Activated CD4-positive, alpha-beta memory T cell treated with anti-CD3 and anti-CD28 coated beads for 36 hours (primary cell): ENCODE data around the gene CHST12. TPM values are rescaled to one million over a fixed set of nuclear protein-coding genes. Genes with fewer than 3 reads are reported as not detected.

Experiments
- CTCF ChIA-PET: fragments of 350-600 bp; sonication (Branson Sonifier 250); formaldehyde crosslinking; loops from one replicate; lab custom pipeline; 2021; ENCODE audit warnings: antibody characterized with exemption, inconsistent platforms; lab: Charles Lee
- POLR2A ChIA-PET: fragments of 350-600 bp; sonication (Branson Sonifier 250); formaldehyde crosslinking; loops from one replicate; lab custom pipeline; 2021; ENCODE audit warnings: antibody characterized with exemption; lab: Charles Lee
- DNase-seq: peaks from one replicate; pipeline ENCODE4 v3.0.0-alpha.2; 2020
- H3K27ac Mint-ChIP-seq: one replicate; pipeline ENCODE4 v1.8.0; 2021; ENCODE audit warnings: mixed read lengths
- H3K27me3 Mint-ChIP-seq: one replicate; pipeline ENCODE4 v1.8.0; 2021; ENCODE audit warnings: mixed read lengths
- H3K36me3 Mint-ChIP-seq: one replicate; pipeline ENCODE4 v1.8.0; 2021; ENCODE audit warnings: mixed read lengths
- H3K4me1 Mint-ChIP-seq: one replicate; pipeline ENCODE4 v1.8.0; 2021; ENCODE audit warnings: low read depth, mixed read lengths
- H3K4me3 Mint-ChIP-seq: one replicate; pipeline ENCODE4 v1.8.0; 2021; ENCODE audit warnings: mild to moderate bottlenecking, mixed read lengths
- H3K9me3 Mint-ChIP-seq: one replicate; pipeline ENCODE4 v1.8.0; 2021; ENCODE audit warnings: mixed read lengths
- intact Hi-C: fragments of 100-400 bp; cut with micrococcal nuclease; formaldehyde crosslinking; loops from one replicate; pipeline ENCODE4 v1.15.1; 2023
- total RNA-seq, 2 experiments: library from RNA; stranded (reverse); gene quantifications; one replicate each; pipeline ENCODE4 v1.2.3, GENCODE V29; 2021

Gene CHST12
- total RNA-seq, result 1 to 10 TPM; 3.7 to 3.9 TPM

GRCh38 chr7:2403014-2403717 lies at the start of gene CHST12:
Gene CHST12, plus strand, starts transcription at chr7:2403611. Its CDS starts 29,029 bp downstream, at chr7:2432640.
- DNase-seq, result peak; percentile 96
- H3K4me3 Mint-ChIP-seq, result peak within 1 kb of the TSS; percentile 79
- H3K36me3 Mint-ChIP-seq, result peaks cover 4% of the 10 kb centered on the region
- peaks cover 45% of the 10 kb centered on the region for H3K4me1 Mint-ChIP-seq
- no peak within 1 kb of the TSS for H3K27ac Mint-ChIP-seq
- no peaks in the 10 kb centered on the region for H3K9me3 Mint-ChIP-seq
- ChIA-PET POLR2A (no interaction called here), CTCF (interaction anchor here (0.6 to 5.4 kb wide), 5 partner anchors 27 to 161 kb away, joined by 3 to 46 read pairs (median 3); partner anchors contain the start of genes MRM2 and NUDT1)
- intact Hi-C loops, result loop anchor here (5.0 kb wide), 2 partner anchors 119 to 229 kb away; partner anchors contain the start of gene TTYH3
- H3K27me3 Mint-ChIP-seq, result no peaks in the 10 kb centered on the region

- Mint-ChIP-seq H3K4me1 (peaks cover 24% of the 10 kb centered on the region), H3K27me3 (no peaks in the 10 kb centered on the region), H3K27ac (peak overlapping the region; percentile 100), H3K9me3 (no peaks in the 10 kb centered on the region), H3K36me3 (peaks cover 16% of the 10 kb centered on the region), H3K4me3 (peak overlapping the region; percentile 76)
- intact Hi-C loops, result loop anchor here (1.0 to 10.0 kb wide), 4 partner anchors 40 to 689 kb away; partner anchors contain the start of genes MRM2, NUDT1 and SNX8
- DNase-seq, result peak; percentile 93
- CTCF ChIA-PET, result interaction anchor here (0.6 to 1.7 kb wide), 6 partner anchors 25 to 399 kb away, joined by 3 to 4 read pairs (median 3); partner anchors contain the start of gene MAD1L1
- POLR2A ChIA-PET, result interaction anchor here (1.0 to 1.5 kb wide), 3 partner anchors 40 to 112 kb away, joined by 3 to 4 read pairs (median 3); partner anchors contain the start of genes MRM2, NUDT1 and SNX8
These were observed 49.5 kb upstream of the CHST12 start for GRCh38 chr7:2353936-2354185.

GRCh38 chr7:2354186-2354938 lies 49.0 kb upstream of the CHST12 start, which contains the start of gene EIF3B:
Gene EIF3B, plus strand, starts transcription at chr7:2354827. Its CDS starts 95 bp downstream, at chr7:2354922.
- peak within 1 kb of the TSS; percentile 80 for H3K4me3 Mint-ChIP-seq
- POLR2A ChIA-PET, result interaction anchor here (1.0 to 1.5 kb wide), 3 partner anchors 41 to 113 kb away, joined by 3 to 4 read pairs (median 3); partner anchors contain the start of genes MRM2, NUDT1 and SNX8
- H3K4me1 Mint-ChIP-seq, result peaks cover 29% of the 10 kb centered on the region
- DNase-seq, result peak; percentile 91
- no peaks in the 10 kb centered on the region for H3K27me3 Mint-ChIP-seq
- no peaks in the 10 kb centered on the region for H3K9me3 Mint-ChIP-seq
- intact Hi-C loops, result loop anchor here (1.0 to 10.0 kb wide), 4 partner anchors 40 to 690 kb away; partner anchors contain the start of genes MRM2, NUDT1 and SNX8
- H3K27ac Mint-ChIP-seq, result peak within 1 kb of the TSS; percentile 100
- CTCF ChIA-PET, result interaction anchor here (0.6 to 1.7 kb wide), 5 partner anchors 25 to 400 kb away, joined by 3 to 4 read pairs (median 3); partner anchors contain the start of gene MAD1L1
- H3K36me3 Mint-ChIP-seq, result peaks cover 21% of the 10 kb centered on the region

GRCh38 chr7:2354939-2355704 lies 48.3 kb upstream of the CHST12 start:
- Mint-ChIP-seq H3K4me1 (peaks cover 36% of the 10 kb centered on the region), H3K27me3 (no peaks in the 10 kb centered on the region), H3K27ac (peak overlapping the region; percentile 76), H3K4me3 (peak overlapping the region; percentile 80), H3K9me3 (no peaks in the 10 kb centered on the region), H3K36me3 (peaks cover 24% of the 10 kb centered on the region)
- intact Hi-C loops, result loop anchor here (1.0 to 10.0 kb wide), 4 partner anchors 41 to 690 kb away; partner anchors contain the start of genes MRM2, NUDT1 and SNX8
- CTCF ChIA-PET, result interaction anchor here (0.6 to 1.7 kb wide), 4 partner anchors 48 to 842 kb away, joined by 3 to 4 read pairs (median 3); partner anchors contain the start of gene CHST12
- POLR2A ChIA-PET, result interaction anchor here (1.5 kb wide), 1 partner anchor 41 kb away, joined by 4 read pairs; the partner anchor contains the start of gene SNX8
- DNase-seq, result peak; percentile 31

GRCh38 chr7:2355705-2356008 lies 47.8 kb upstream of the CHST12 start:
- peak overlapping the region; percentile 76 for H3K27ac Mint-ChIP-seq
- DNase-seq, result peak; percentile 14
- ChIA-PET CTCF (interaction anchor here (0.6 to 0.9 kb wide), 3 partner anchors 48 to 843 kb away, joined by 3 read pairs; partner anchors contain the start of gene CHST12), POLR2A (no interaction called here)
- H3K36me3 Mint-ChIP-seq, result peaks cover 28% of the 10 kb centered on the region
- no peaks in the 10 kb centered on the region for H3K9me3 Mint-ChIP-seq
- no peaks in the 10 kb centered on the region for H3K27me3 Mint-ChIP-seq
- peak overlapping the region; percentile 80 for H3K4me3 Mint-ChIP-seq
- intact Hi-C loops, result loop anchor here (2.0 to 10.0 kb wide), 2 partner anchors 113 to 691 kb away; partner anchors contain the start of genes MRM2 and NUDT1
- H3K4me1 Mint-ChIP-seq, result peaks cover 40% of the 10 kb centered on the region

- Mint-ChIP-seq H3K4me1 (peaks cover 42% of the 10 kb centered on the region), H3K27me3 (no peaks in the 10 kb centered on the region), H3K27ac (peak overlapping the region; percentile 30), H3K4me3 (peak overlapping the region; percentile 80), H3K36me3 (peaks cover 30% of the 10 kb centered on the region), H3K9me3 (no peaks in the 10 kb centered on the region)
- POLR2A ChIA-PET, result no interaction called here
- CTCF ChIA-PET, result interaction anchor here (1.3 kb wide), 1 partner anchor 74 kb away, joined by 4 read pairs; no protein-coding TSS in a partner anchor
- no peak for DNase-seq
- intact Hi-C loops, result loop anchor here (10.0 kb wide), 1 partner anchor 692 kb away; no protein-coding TSS in a partner anchor
These were observed 46.2 kb upstream of the CHST12 start for GRCh38 chr7:2357165-2357564.

- H3K27ac Mint-ChIP-seq, result peak overlapping the region; percentile 30
- H3K9me3 Mint-ChIP-seq, result no peaks in the 10 kb centered on the region
- POLR2A ChIA-PET, result no interaction called here
- H3K27me3 Mint-ChIP-seq, result no peaks in the 10 kb centered on the region
- H3K36me3 Mint-ChIP-seq, result peaks cover 34% of the 10 kb centered on the region
- intact Hi-C loops, result loop anchor here (10.0 kb wide), 1 partner anchor 693 kb away; no protein-coding TSS in a partner anchor
- H3K4me3 Mint-ChIP-seq, result no peak overlapping the region
- peaks cover 42% of the 10 kb centered on the region for H3K4me1 Mint-ChIP-seq
- DNase-seq, result no peak
- CTCF ChIA-PET, result interaction anchor here (0.6 to 1.3 kb wide), 2 partner anchors 74 to 129 kb away, joined by 3 to 4 read pairs; no protein-coding TSS in a partner anchor
These were observed 45.8 kb upstream of the CHST12 start for GRCh38 chr7:2357571-2357970.

GRCh38 chr7:2358968-2359527 lies 44.4 kb upstream of the CHST12 start:
- CTCF ChIA-PET, result interaction anchor here (0.6 kb wide), 1 partner anchor 11 kb away, joined by 3 read pairs; no protein-coding TSS in a partner anchor
- Mint-ChIP-seq H3K27ac (no peak overlapping the region), H3K9me3 (no peaks in the 10 kb centered on the region), H3K4me3 (no peak overlapping the region), H3K27me3 (no peaks in the 10 kb centered on the region), H3K36me3 (peaks cover 47% of the 10 kb centered on the region), H3K4me1 (peaks cover 39% of the 10 kb centered on the region)
- no peak for DNase-seq
- intact Hi-C loops, result loop anchor here (10.0 kb wide), 1 partner anchor 694 kb away; no protein-coding TSS in a partner anchor
- POLR2A ChIA-PET, result no interaction called here

- intact Hi-C loops, result loop anchor here (10.0 kb wide), 1 partner anchor 695 kb away; no protein-coding TSS in a partner anchor
- H3K36me3 Mint-ChIP-seq, result peaks cover 52% of the 10 kb centered on the region
- H3K27me3 Mint-ChIP-seq, result no peaks in the 10 kb centered on the region
- ChIA-PET POLR2A (no interaction called here), CTCF (no interaction called here)
- no peak overlapping the region for H3K27ac Mint-ChIP-seq
- DNase-seq, result no peak
- H3K9me3 Mint-ChIP-seq, result no peaks in the 10 kb centered on the region
- peaks cover 39% of the 10 kb centered on the region for H3K4me1 Mint-ChIP-seq
- no peak overlapping the region for H3K4me3 Mint-ChIP-seq
These were observed 43.8 kb upstream of the CHST12 start for GRCh38 chr7:2359610-2360009.

GRCh38 chr7:2360796-2361195 lies 42.6 kb upstream of the CHST12 start:
- no peak overlapping the region for H3K27ac Mint-ChIP-seq
- no peak overlapping the region for H3K4me3 Mint-ChIP-seq
- H3K9me3 Mint-ChIP-seq, result no peaks in the 10 kb centered on the region
- H3K4me1 Mint-ChIP-seq, result peaks cover 38% of the 10 kb centered on the region
- no peak for DNase-seq
- peaks cover 59% of the 10 kb centered on the region for H3K36me3 Mint-ChIP-seq
- intact Hi-C loops, result no loop called here
- ChIA-PET POLR2A (no interaction called here), CTCF (no interaction called here)
- H3K27me3 Mint-ChIP-seq, result no peaks in the 10 kb centered on the region
